Liver (tissue), 9 donors: ENCODE data around the gene USP9X. TPM values are rescaled to one million over a fixed set of nuclear protein-coding genes. Genes with fewer than 3 reads are reported as not detected.

Source experiments
- DNase-seq: peaks from one replicate; pipeline ENCODE4 v3.0.0-alpha.2; 2017; ENCODE audit warnings: low spot score
- H3K27ac ChIP-seq, 2 donors: one replicate each; pipeline ENCODE4 v1.7.0; 2013; ENCODE audit warnings: inconsistent platforms in 2 of 2, low read length in 2 of 2, control low read depth in 1 of 2, low read depth in 1 of 2, mild to moderate bottlenecking in 1 of 2
- H3K27me3 ChIP-seq, 4 donors: one replicate each; pipeline versions ENCODE4 v1.6.1 to v1.7.0; 2013; ENCODE audit warnings: low read length in 3 of 4, inconsistent platforms in 1 of 4, mild to moderate bottlenecking in 1 of 4, moderate library complexity in 1 of 4; ENCODE audit not compliant: control insufficient read depth in 4 of 4, insufficient read depth in 4 of 4
- H3K36me3 ChIP-seq, 4 donors: one replicate each; pipeline versions ENCODE4 v1.6.1 to v1.7.0; 2013; ENCODE audit warnings: low read length in 3 of 4, mild to moderate bottlenecking in 3 of 4, low read depth in 1 of 4, moderate library complexity in 1 of 4; ENCODE audit not compliant: control insufficient read depth in 4 of 4, insufficient read depth in 3 of 4
- H3K4me1 ChIP-seq, 4 donors: one replicate each; pipeline versions ENCODE4 v1.6.1 to v1.7.0; 2013; ENCODE audit warnings: low read length in 3 of 4, mild to moderate bottlenecking in 3 of 4, moderate library complexity in 1 of 4; ENCODE audit not compliant: control insufficient read depth in 4 of 4, insufficient read depth in 4 of 4
- H3K4me3 ChIP-seq, 3 donors: one replicate each; pipeline versions ENCODE4 v1.6.1 to v1.7.0; 2013; ENCODE audit warnings: low read length in 3 of 3, control low read depth in 1 of 3, low read depth in 1 of 3, mild to moderate bottlenecking in 1 of 3
- H3K9ac ChIP-seq, 2 donors: one replicate each; pipeline ENCODE4 v1.7.0; 2013; ENCODE audit warnings: low read length in 2 of 2, mild to moderate bottlenecking in 2 of 2, moderate library complexity in 2 of 2, control low read depth in 1 of 2, low read depth in 1 of 2
- H3K9me3 ChIP-seq, 4 donors: one replicate each; pipeline versions ENCODE4 v1.6.1 to v1.7.0; 2013; ENCODE audit warnings: low read length in 3 of 4; ENCODE audit not compliant: control insufficient read depth in 4 of 4
- ATF3 ChIP-seq: IDR thresholded peaks from 2 replicates; pipeline ENCODE4 v1.6.1; 2016; ENCODE audit warnings: antibody characterized with exemption
- CTCF ChIP-seq: fragments of 150-350 bp; IDR thresholded peaks from 2 replicates; pipeline ENCODE4 v1.5.1; 2017; ENCODE audit warnings: improper control_type of control experiment, low read depth, low read length; ENCODE audit not compliant: missing input control
- EGR1 ChIP-seq, 2 donors: IDR thresholded peaks; 2 replicates each; pipeline ENCODE4 v1.6.1; 2016 to 2018; ENCODE audit warnings: antibody characterized with exemption in 2 of 2, low read depth in 2 of 2
- FOXA1 ChIP-seq: IDR thresholded peaks from 2 replicates; pipeline ENCODE4 v1.6.1; 2016; ENCODE audit warnings: antibody characterized with exemption
- FOXA2 ChIP-seq: IDR thresholded peaks from 2 replicates; pipeline ENCODE4 v1.6.1; 2016; ENCODE audit warnings: antibody characterized with exemption
- GABPA ChIP-seq, 2 donors: IDR thresholded peaks in 1 of 2; conservative IDR thresholded peaks in 1 of 2; 2 replicates each; pipeline ENCODE4 v1.6.1; 2016; ENCODE audit warnings: antibody characterized with exemption in 2 of 2, mild to moderate bottlenecking in 1 of 2, moderate library complexity in 1 of 2
- HNF4A ChIP-seq, 2 donors: conservative IDR thresholded peaks; 2 replicates each; pipeline ENCODE4 v1.6.1; 2016; ENCODE audit warnings: antibody characterized with exemption in 2 of 2, mild to moderate bottlenecking in 2 of 2
- HNF4G ChIP-seq: IDR thresholded peaks from 2 replicates; pipeline ENCODE4 v1.6.1; 2016; ENCODE audit warnings: antibody characterized with exemption
- JUND ChIP-seq, 2 donors: IDR thresholded peaks; 2 replicates each; pipeline ENCODE4 v1.6.1; 2016; ENCODE audit warnings: antibody characterized with exemption in 2 of 2
- MAX ChIP-seq: IDR thresholded peaks from 2 replicates; pipeline ENCODE4 v1.6.1; 2016; ENCODE audit warnings: antibody characterized with exemption
- NR2F2 ChIP-seq: IDR thresholded peaks from 2 replicates; pipeline ENCODE4 v1.6.1; 2016; ENCODE audit warnings: antibody characterized with exemption
- RAD21 ChIP-seq, 2 donors: IDR thresholded peaks; 2 replicates each; pipeline ENCODE4 v1.6.1; 2016; ENCODE audit warnings: antibody characterized with exemption in 2 of 2, mild to moderate bottlenecking in 2 of 2
- REST ChIP-seq: IDR thresholded peaks from 2 replicates; pipeline ENCODE4 v1.6.1; 2016; ENCODE audit warnings: antibody characterized with exemption, mild to moderate bottlenecking
- RXRA ChIP-seq, 2 donors: IDR thresholded peaks; 2 replicates each; pipeline ENCODE4 v1.6.1; 2017 to 2018; ENCODE audit warnings: antibody characterized with exemption in 2 of 2, mild to moderate bottlenecking in 1 of 2
- TAF1 ChIP-seq: conservative IDR thresholded peaks from 2 replicates; pipeline ENCODE4 v1.6.1; 2016; ENCODE audit warnings: antibody characterized with exemption, mild to moderate bottlenecking
- YY1 ChIP-seq: IDR thresholded peaks from 2 replicates; pipeline ENCODE4 v1.6.1; 2016; ENCODE audit warnings: antibody characterized with exemption, mild to moderate bottlenecking
- ZBTB33 ChIP-seq: IDR thresholded peaks from 2 replicates; pipeline ENCODE4 v1.6.1; 2016; ENCODE audit warnings: antibody characterized with exemption
- WGBS: extraction: QIAGEN DNeasy Blood & Tissue Kit; methylation state at CpG from one replicate; pipeline ENCODE4 v1.1.7; 2013; 5-methylcytosine and 5-hydroxymethylcytosine counted together
- polyA plus RNA-seq, 2 donors: library from polyadenylated mRNA; stranded (reverse) in 1 of 2; unstranded in 1 of 2; fragments of 200-250 nt in 1 of 2; fragments of >200 nt in 1 of 2; fragmentation: Nextera tagmentation in 1 of 2; extraction: Ambion mirVana in 1 of 2; gene quantifications; one replicate each; pipeline versions ENCODE4 v1.2.1 to v1.2.3, GENCODE V29; 2013 to 2015
- total RNA-seq, 2 donors: library from RNA; depleted of rRNA; stranded (reverse); fragments of >200 nt; gene quantifications; one replicate each; pipeline ENCODE4 v1.2.3, GENCODE V29; 2014
- donor health status: healthy.
- donor health status: healthy.
- donor health status: healthy.
- donor health status: healthy.
- donor health status: healthy.

Gene USP9X
- total and polyA plus RNA-seq, 4 donors, result 13.4 to 117 (median 60.9) TPM

- Histone ChIP-seq H3K36me3 (no peaks in the 10 kb centered on the region), H3K4me3 (no peak overlapping the region), H3K27me3 (no peaks in the 10 kb centered on the region), H3K9me3 (no peaks in the 10 kb centered on the region), H3K4me1 (no peaks in the 10 kb centered on the region), H3K9ac (no peak overlapping the region), H3K27ac (no peak overlapping the region)
- TF ChIP-seq RAD21 (IDR thresholded peaks at IDR 0.05), result no peak
- TF ChIP-seq FOXA2, result no peak
- no peak for TF ChIP-seq YY1
- no peak for TF ChIP-seq TAF1
- no peak for TF ChIP-seq ATF3
- TF ChIP-seq FOXA1, result no peak
- TF ChIP-seq REST, result no peak
- TF ChIP-seq EGR1 (IDR thresholded peaks at IDR 0.05; ENCODE audit: low read depth in 2 of 2), result no peak
- TF ChIP-seq HNF4G, result no peak
- no peak for TF ChIP-seq NR2F2
- no peak for TF ChIP-seq MAX
- no peak for TF ChIP-seq GABPA (IDR thresholded peaks at IDR 0.05 in 1 of 2, conservative IDR thresholded peaks at IDR 0.05 in 1 of 2)
- no peak for DNase-seq
- 83% methylated on average over 13 of the region's 13 CpGs for WGBS
These were observed 174.3 kb downstream of the USP9X start for GRCh38 chrX:41259516-41259915.

- H3K27ac ChIP-seq, result no peak overlapping the region
- 68% methylated on average over 8 of the region's 8 CpGs for WGBS
- no peak overlapping the region for H3K4me3 ChIP-seq
- no peaks in the 10 kb centered on the region for H3K36me3 ChIP-seq
- no peaks in the 10 kb centered on the region for H3K4me1 ChIP-seq
- DNase-seq, result no peak
- no peaks in the 10 kb centered on the region for H3K27me3 ChIP-seq
- no peaks in the 10 kb centered on the region for H3K9me3 ChIP-seq
- TF ChIP-seq REST (no peak), FOXA2 (no peak), CTCF (no peak), ATF3 (no peak), RAD21 (IDR thresholded peaks at IDR 0.05) (no peak), ZBTB33 (no peak), RXRA (IDR thresholded peaks at IDR 0.05) (no peak), TAF1 (no peak), JUND (IDR thresholded peaks at IDR 0.05) (no peak), GABPA (IDR thresholded peaks at IDR 0.05 in 1 of 2, conservative IDR thresholded peaks at IDR 0.05 in 1 of 2) (no peak), MAX (no peak), HNF4G (no peak), HNF4A (conservative IDR thresholded peaks at IDR 0.05) (no peak)
- H3K9ac ChIP-seq, result no peak overlapping the region
These were observed 180.4 kb downstream of the USP9X start for GRCh38 chrX:41265615-41266014.
